Glutamatergic neuron (in vitro differentiated cells): Measurements from ENCODE around the gene HAVCR2. TPM values are rescaled to one million over a fixed set of nuclear protein-coding genes. Genes with fewer than 3 reads are reported as not detected.

Source experiments
- DNase-seq: peaks from one replicate; pipeline ENCODE4 v3.0.0; 2022
- H3K27ac Mint-ChIP-seq: one replicate; pipeline ENCODE4 v1.8.0; 2020; ENCODE audit warnings: mild to moderate bottlenecking, mixed read lengths, inconsistent platforms; ENCODE audit not compliant: unreplicated experiment
- H3K27me3 Mint-ChIP-seq: one replicate; pipeline ENCODE4 v1.8.0; 2020; ENCODE audit warnings: mild to moderate bottlenecking, moderate library complexity, mixed read lengths, inconsistent platforms; ENCODE audit not compliant: unreplicated experiment
- H3K36me3 Mint-ChIP-seq: one replicate; pipeline ENCODE4 v1.8.0; 2020; ENCODE audit warnings: mild to moderate bottlenecking, mixed read lengths, inconsistent platforms; ENCODE audit not compliant: unreplicated experiment
- H3K4me1 Mint-ChIP-seq: one replicate; pipeline ENCODE4 v1.8.0; 2020; ENCODE audit warnings: mild to moderate bottlenecking, low read depth, mixed read lengths, inconsistent platforms; ENCODE audit not compliant: unreplicated experiment
- H3K4me3 Mint-ChIP-seq: one replicate; pipeline ENCODE4 v1.8.0; 2020; ENCODE audit warnings: mild to moderate bottlenecking, mixed read lengths, inconsistent platforms; ENCODE audit not compliant: unreplicated experiment
- H3K9me3 Mint-ChIP-seq: one replicate; pipeline ENCODE4 v1.8.0; 2020; ENCODE audit warnings: mild to moderate bottlenecking, moderate library complexity, mixed read lengths, inconsistent platforms; ENCODE audit not compliant: unreplicated experiment
- total RNA-seq: library from RNA; stranded (reverse); fragmentation: NEBNext Ultra II Directional; extraction: Animal tissue kit (Norgen Biotek cat#: 25700); gene quantifications from one replicate; pipeline ENCODE4 v1.2.1, GENCODE V29; 2021; ENCODE audit not compliant: unreplicated experiment
- TF ChIP-seq, protein P1 (sequence below): fragments of 200-600 bp; sonication (generic); IDR thresholded peaks from one replicate; pipeline ENCODE4 v1.5.0; 2021; ENCODE audit not compliant: partially characterized antibody, unreplicated experiment

The HAVCR2 gene
- total RNA-seq, 1 donor from 2014 or later, result not detected

DNA sequence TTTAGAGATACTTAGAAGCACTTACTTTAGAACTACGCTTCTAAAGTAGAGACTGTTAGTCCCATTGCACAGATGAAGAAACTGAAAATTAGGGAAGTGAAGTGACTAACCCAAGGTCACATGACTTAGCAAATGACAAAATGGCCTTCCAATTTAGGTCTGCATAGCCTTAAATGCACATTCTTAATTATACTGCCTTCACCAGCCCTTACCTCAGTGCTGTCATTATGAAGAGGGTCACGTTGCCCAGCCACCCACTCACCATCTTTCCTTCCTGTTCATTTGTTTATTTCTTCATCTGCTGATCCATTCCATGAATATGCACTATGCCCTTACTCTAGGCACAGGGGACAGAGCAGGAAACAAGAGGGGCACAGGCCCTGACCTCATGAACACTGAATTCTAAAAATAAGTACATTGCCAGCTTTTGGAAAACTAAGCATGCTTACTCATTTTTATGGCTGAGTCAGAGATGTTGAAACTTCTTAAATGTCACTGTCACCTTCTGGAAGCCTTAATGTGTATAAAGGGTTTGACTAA is 8.6 kb downstream of the HAVCR2 start:
- Mint-ChIP-seq H3K4me3 (no peak overlapping the region), H3K36me3 (no peaks in the 10 kb centered on the region), H3K27ac (no peak overlapping the region), H3K27me3 (peaks cover 2% of the 10 kb centered on the region), H3K4me1 (no peaks in the 10 kb centered on the region), H3K9me3 (no peaks in the 10 kb centered on the region)
- TF ChIP-seq, protein P1, sequence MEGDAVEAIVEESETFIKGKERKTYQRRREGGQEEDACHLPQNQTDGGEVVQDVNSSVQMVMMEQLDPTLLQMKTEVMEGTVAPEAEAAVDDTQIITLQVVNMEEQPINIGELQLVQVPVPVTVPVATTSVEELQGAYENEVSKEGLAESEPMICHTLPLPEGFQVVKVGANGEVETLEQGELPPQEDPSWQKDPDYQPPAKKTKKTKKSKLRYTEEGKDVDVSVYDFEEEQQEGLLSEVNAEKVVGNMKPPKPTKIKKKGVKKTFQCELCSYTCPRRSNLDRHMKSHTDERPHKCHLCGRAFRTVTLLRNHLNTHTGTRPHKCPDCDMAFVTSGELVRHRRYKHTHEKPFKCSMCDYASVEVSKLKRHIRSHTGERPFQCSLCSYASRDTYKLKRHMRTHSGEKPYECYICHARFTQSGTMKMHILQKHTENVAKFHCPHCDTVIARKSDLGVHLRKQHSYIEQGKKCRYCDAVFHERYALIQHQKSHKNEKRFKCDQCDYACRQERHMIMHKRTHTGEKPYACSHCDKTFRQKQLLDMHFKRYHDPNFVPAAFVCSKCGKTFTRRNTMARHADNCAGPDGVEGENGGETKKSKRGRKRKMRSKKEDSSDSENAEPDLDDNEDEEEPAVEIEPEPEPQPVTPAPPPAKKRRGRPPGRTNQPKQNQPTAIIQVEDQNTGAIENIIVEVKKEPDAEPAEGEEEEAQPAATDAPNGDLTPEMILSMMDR, result no peak
- no peak for DNase-seq

DNA sequence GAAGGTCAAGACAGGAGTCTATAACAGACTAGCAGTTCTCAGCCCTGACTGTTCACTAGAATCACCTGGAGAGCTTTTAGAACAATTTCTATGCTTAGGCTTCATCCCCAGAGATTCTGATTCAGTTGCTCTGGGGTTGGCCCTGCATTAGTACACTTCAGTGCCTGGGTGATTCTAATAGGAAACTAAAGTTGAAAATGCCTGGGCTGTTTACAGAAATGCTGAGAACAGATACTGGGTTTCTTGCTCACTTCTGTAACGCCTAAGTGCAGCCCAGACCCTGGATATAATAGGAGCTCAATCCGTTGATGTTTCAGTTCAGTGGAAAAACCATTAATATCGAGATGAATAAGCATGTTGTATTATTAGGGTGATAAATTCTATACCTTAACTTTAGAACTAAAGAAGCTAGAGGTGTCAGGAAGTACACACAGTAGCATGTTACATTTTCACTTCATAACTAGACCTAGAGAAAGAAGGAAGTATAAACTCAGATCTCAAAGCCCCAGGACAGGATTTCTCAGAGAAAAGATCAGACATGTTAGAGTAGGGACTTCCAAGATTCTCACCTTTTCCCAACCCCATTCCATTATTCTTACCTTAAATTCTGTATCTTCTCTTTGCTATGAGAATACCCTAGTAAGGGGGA is 20.4 kb downstream of the HAVCR2 start:
- TF ChIP-seq, protein P1, result no peak
- peaks cover 5% of the 10 kb centered on the region for H3K27me3 Mint-ChIP-seq
- no peak overlapping the region for H3K27ac Mint-ChIP-seq
- no peak overlapping the region for H3K4me3 Mint-ChIP-seq
- no peaks in the 10 kb centered on the region for H3K9me3 Mint-ChIP-seq
- no peaks in the 10 kb centered on the region for H3K4me1 Mint-ChIP-seq
- no peaks in the 10 kb centered on the region for H3K36me3 Mint-ChIP-seq
- no peak for DNase-seq

DNA sequence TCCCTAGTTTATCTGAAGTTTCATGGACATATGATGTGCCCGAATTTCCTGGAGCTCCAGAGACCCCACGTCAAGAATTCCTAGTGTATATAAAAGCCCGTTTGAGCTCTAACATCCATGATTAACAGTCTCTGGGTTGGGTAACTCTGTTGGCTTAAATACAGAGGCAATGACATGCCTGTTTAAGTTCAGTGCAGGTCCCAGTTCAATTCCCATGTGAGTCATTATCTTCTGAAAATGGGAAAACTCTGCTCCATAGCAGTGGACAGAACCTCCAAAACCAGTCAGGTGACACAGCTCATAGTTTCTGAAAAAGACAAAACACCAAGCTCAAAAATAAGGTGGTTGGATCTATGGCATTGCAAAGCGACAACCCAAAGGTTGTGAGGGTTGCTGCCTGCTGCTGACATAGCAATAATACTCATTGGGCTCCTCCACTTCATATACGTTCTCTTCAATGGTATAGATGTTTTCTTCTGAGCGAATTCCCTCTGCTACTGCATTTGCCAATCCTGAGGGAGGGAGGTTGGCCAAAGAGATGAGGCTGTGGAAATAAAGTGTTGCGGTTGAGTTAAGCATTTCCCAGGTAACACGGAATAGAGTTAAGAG is 22.0 kb downstream of the HAVCR2 start:
- no peak overlapping the region for H3K4me3 Mint-ChIP-seq
- H3K9me3 Mint-ChIP-seq, result no peaks in the 10 kb centered on the region
- TF ChIP-seq, protein P1, result no peak
- no peak overlapping the region for H3K27ac Mint-ChIP-seq
- H3K27me3 Mint-ChIP-seq, result peaks cover 5% of the 10 kb centered on the region
- no peaks in the 10 kb centered on the region for H3K4me1 Mint-ChIP-seq
- no peaks in the 10 kb centered on the region for H3K36me3 Mint-ChIP-seq
- no peak for DNase-seq

GRCh38 chr5:157085930-157086329 is 22.9 kb downstream of the HAVCR2 start:
- Mint-ChIP-seq H3K4me3 (no peak overlapping the region), H3K9me3 (no peaks in the 10 kb centered on the region), H3K27ac (no peak overlapping the region), H3K36me3 (no peaks in the 10 kb centered on the region), H3K4me1 (no peaks in the 10 kb centered on the region), H3K27me3 (peaks cover 3% of the 10 kb centered on the region)
- no peak for DNase-seq
- TF ChIP-seq, protein P1, result no peak

GRCh38 chr5:157080286-157080685 is 28.6 kb downstream of the HAVCR2 start:
- H3K27me3 Mint-ChIP-seq, result no peaks in the 10 kb centered on the region
- no peak for DNase-seq
- H3K4me1 Mint-ChIP-seq, result no peaks in the 10 kb centered on the region
- H3K4me3 Mint-ChIP-seq, result no peak overlapping the region
- TF ChIP-seq, protein P1, result no peak
- H3K27ac Mint-ChIP-seq, result no peak overlapping the region
- H3K9me3 Mint-ChIP-seq, result no peaks in the 10 kb centered on the region
- no peaks in the 10 kb centered on the region for H3K36me3 Mint-ChIP-seq
